Omental fat pad (tissue), 4 donors: ENCODE measurements around the gene WBP2NL. TPM values are rescaled to one million over a fixed set of nuclear protein-coding genes. Genes with fewer than 3 reads are reported as not detected.
"Not testable (repeated sequence)": the region's sequence is repeated elsewhere in the genome, so short reads cannot be mapped to it uniquely, and the experiment has no call there.

ENCODE experiments used
- ATAC-seq: fragments of 150-250 bp; one replicate; pipeline ENCODE4 v1.9.1; 2016; ENCODE audit warnings: mild to moderate bottlenecking, moderate library complexity; ENCODE audit not compliant: low FRiP score
- DNase-seq: peaks from one replicate; pipeline ENCODE4 v3.0.0-alpha.2; 2019; ENCODE audit warnings: low spot score
- total RNA-seq, 4 donors: library from RNA; depleted of rRNA; stranded (reverse); fragments of >200 nt; gene quantifications; one replicate each; pipeline ENCODE4 v1.1.0, GENCODE V29; 2016
- TF ChIP-seq, protein P1 (sequence below), 3 donors: fragments of 450-650 bp; IDR thresholded peaks; one replicate each; pipeline ENCODE4 v1.5.1; 2016 to 2017; ENCODE audit warnings: antibody characterized with exemption in 3 of 3, mild to moderate bottlenecking in 3 of 3, moderate library complexity in 2 of 3

Gene WBP2NL, protein sequence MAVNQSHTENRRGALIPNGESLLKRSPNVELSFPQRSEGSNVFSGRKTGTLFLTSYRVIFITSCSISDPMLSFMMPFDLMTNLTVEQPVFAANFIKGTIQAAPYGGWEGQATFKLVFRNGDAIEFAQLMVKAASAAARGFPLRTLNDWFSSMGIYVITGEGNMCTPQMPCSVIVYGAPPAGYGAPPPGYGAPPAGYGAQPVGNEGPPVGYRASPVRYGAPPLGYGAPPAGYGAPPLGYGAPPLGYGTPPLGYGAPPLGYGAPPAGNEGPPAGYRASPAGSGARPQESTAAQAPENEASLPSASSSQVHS
- 1 to 10 TPM in 1 of 4 donors, under 1 TPM in 3; 0.28 to 1.1 (median 0.72) TPM for total RNA-seq

DNA sequence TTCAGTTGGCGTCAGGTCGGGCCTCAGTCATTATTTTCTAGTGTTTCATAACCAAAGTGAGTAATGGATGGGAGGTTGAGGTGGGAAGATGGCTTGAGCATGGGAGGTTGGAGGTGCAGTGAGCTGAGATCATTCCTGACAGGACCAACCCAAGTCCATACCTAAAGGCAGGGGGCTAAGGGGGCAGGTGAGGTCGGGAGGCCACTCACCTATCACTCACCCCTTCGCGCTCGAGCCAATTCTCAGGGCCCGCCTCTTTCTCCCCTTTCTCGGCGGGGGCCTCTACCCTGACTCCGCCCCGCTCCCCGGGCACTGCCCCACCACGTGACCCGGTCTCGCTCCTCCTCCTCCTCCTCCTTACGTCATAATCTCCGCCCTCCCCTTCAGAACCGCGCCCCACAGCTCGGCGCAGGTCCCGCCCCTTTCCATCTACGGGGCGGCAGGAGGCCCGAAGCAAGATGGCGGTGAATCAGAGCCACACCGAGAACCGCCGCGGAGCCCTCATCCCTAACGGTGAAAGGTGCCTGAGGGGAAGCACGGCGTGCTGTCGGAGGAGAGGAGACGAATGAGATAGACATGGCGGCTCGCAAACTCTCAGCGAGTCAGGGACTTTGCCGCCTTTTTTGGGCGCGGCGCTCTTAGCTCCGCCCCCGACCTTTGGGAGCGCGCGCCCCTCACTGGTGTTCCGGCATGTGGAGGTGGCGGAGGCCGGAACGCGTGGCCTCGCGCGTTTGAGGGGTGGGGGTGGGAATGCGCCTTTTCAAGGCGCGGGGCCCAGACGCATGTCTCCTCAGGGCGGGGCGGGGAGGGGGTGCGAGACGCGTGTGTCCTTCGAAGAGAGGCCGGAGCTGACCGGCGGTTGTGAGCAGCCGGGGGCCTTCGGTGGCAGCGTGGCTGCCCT is at the start of gene WBP2NL:
TSS of gene WBP2NL (plus strand) at position 428 of the 901 bp plus-strand sequence. CDS start at position 459, 31 bp downstream.
- TF ChIP-seq, protein P1, sequence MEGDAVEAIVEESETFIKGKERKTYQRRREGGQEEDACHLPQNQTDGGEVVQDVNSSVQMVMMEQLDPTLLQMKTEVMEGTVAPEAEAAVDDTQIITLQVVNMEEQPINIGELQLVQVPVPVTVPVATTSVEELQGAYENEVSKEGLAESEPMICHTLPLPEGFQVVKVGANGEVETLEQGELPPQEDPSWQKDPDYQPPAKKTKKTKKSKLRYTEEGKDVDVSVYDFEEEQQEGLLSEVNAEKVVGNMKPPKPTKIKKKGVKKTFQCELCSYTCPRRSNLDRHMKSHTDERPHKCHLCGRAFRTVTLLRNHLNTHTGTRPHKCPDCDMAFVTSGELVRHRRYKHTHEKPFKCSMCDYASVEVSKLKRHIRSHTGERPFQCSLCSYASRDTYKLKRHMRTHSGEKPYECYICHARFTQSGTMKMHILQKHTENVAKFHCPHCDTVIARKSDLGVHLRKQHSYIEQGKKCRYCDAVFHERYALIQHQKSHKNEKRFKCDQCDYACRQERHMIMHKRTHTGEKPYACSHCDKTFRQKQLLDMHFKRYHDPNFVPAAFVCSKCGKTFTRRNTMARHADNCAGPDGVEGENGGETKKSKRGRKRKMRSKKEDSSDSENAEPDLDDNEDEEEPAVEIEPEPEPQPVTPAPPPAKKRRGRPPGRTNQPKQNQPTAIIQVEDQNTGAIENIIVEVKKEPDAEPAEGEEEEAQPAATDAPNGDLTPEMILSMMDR (IDR thresholded peaks at IDR 0.05), result no peak
- ATAC-seq (peak; percentile 90), DNase-seq (peak; percentile 59)

DNA sequence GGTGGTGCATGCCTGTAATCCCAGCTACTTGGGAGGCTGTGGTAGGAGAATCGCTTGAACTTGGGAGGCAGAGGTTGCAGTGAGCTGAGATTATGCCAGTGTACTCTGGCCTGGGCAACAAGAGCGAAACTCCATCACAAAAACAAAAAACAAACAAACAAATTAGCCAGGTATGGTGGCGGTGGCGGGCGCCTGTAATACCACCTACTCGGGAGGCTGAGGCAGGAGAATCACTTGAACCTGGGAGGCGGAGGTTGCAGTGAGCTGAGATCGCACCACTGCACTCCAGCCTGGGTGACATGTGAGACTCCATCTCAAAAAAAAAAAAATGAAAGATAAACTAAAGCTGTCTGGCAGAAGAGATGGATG is 49.7 kb upstream of the WBP2NL start:
- ATAC-seq, DNase-seq: not testable (repeated sequence)

DNA sequence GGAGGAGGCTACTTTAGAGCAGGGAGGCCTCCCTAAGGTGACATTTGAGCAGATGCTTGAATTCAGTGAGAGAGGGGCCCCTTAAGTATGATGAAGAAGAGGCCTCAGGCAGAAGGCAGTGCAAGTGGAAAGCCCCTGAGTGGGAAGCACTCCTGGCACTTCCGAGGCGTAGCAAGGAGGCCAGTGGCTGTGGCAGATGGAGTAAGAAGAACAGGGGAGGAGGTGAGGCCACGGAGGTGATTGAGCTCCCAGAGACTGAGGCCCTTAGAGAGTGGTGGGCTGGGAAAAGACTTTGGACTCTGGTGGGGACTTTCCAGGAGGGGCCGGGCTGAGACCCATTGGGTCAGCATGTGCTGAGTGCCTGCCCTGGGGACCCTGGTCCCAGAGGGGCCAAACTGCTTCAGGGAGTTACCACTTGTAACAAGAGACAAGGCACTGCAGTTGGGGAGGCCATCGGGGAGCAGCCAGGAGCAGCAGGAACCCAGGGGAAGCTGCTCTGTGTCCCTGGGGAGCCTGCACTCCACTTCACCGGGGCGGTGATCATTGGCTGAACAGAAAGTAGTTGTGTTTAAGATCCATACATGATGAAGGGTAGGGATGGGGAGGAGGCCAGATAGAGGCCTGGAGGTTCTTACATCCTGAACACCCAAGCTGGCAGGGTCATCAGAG is 49.2 kb upstream of the WBP2NL start:
- TF ChIP-seq, protein P1 (IDR thresholded peaks at IDR 0.05), result no peak
- ATAC-seq (no peak), DNase-seq (no peak)

- DNase-seq (no peak), ATAC-seq (no peak)
- TF ChIP-seq, protein P1 (IDR thresholded peaks at IDR 0.05), result no peak
Measured at GRCh38 chr22:41951898-41952474, 46.6 kb upstream of the WBP2NL start, which contains the start of gene SMIM45. Gene SMIM45 (plus strand): TSS chr22:41952150.

GRCh38 chr22:41952713-41953112 is 45.9 kb upstream of the WBP2NL start:
- TF ChIP-seq, protein P1 (IDR thresholded peaks at IDR 0.05), result no peak
- DNase-seq, result no peak
- ATAC-seq, result no peak

GRCh38 chr22:41957941-41958556 is 40.5 kb upstream of the WBP2NL start:
- no peak for DNase-seq
- TF ChIP-seq, protein P1 (IDR thresholded peaks at IDR 0.05), result no peak
- no peak for ATAC-seq
